HUDEP-2 (cell line): ENCODE data around the gene DEFB126.
"Not testable (repeated sequence)": the region's sequence is repeated elsewhere in the genome, so short reads cannot be mapped to it uniquely, and the experiment has no call there.

Source experiments
- DNase-seq, 76 experiments: peaks; one replicate each; lab custom pipeline; 2025; ENCODE audit not compliant: unreplicated experiment in 76 of 76; lab: John Stamatoyannopoulos, UW

Gene DEFB126

GRCh38 chr20:142290-142689 lies at the start of gene DEFB126:
Gene DEFB126 (plus strand): TSS chr20:142590. CDS start chr20:142629, 39 bp downstream.
- DNase-seq: no peak

GRCh38 chr20:93641-94040 lies 48.7 kb upstream of the DEFB126 start:
- no peak for DNase-seq

GRCh38 chr20:95215-95614 lies 47.2 kb upstream of the DEFB126 start:
- no peak for DNase-seq

GRCh38 chr20:97691-98090 lies 44.7 kb upstream of the DEFB126 start:
- DNase-seq: not testable (repeated sequence)

- no peak for DNase-seq
These were observed 40.4 kb upstream of the DEFB126 start for GRCh38 chr20:101975-102374.

- DNase-seq: no peak
These were observed 38.9 kb upstream of the DEFB126 start for GRCh38 chr20:103456-103855.

- DNase-seq: no peak
These were observed 30.0 kb upstream of the DEFB126 start for GRCh38 chr20:112396-112795.

- no peak for DNase-seq
These were observed 24.9 kb upstream of the DEFB126 start for GRCh38 chr20:117518-117917.

GRCh38 chr20:129786-130323 lies 12.5 kb upstream of the DEFB126 start:
- DNase-seq: not testable (repeated sequence)

- peak in 17 of 76 experiments; percentile 0 to 38 (median 3) for DNase-seq
These were observed 4.5 kb upstream of the DEFB126 start for GRCh38 chr20:137668-138490.

GRCh38 chr20:145877-146276 lies 3.5 kb downstream of the DEFB126 start:
- DNase-seq: no peak

GRCh38 chr20:152131-152530 lies 9.7 kb downstream of the DEFB126 start:
- no peak for DNase-seq

GRCh38 chr20:157154-157553 lies 14.8 kb downstream of the DEFB126 start, which contains the start of gene DEFB127:
Gene DEFB127 (plus strand): TSS chr20:157454. CDS start chr20:157545, 91 bp downstream.
- no peak for DNase-seq

- no peak for DNase-seq
These were observed 22.2 kb downstream of the DEFB126 start for GRCh38 chr20:164618-165017.

- DNase-seq: no peak
These were observed 26.5 kb downstream of the DEFB126 start for GRCh38 chr20:168876-169275.

GRCh38 chr20:184288-184687 lies 41.9 kb downstream of the DEFB126 start:
- DNase-seq: no peak

GRCh38 chr20:187733-188132 lies 45.3 kb downstream of the DEFB126 start:
- no peak for DNase-seq

GRCh38 chr20:189611-190010 lies 47.2 kb downstream of the DEFB126 start, which contains the start of gene DEFB128:
Gene DEFB128 (minus strand): TSS chr20:189711. CDS start chr20:189623, 88 bp downstream.
- DNase-seq: no peak
